ENCODE measurements around the gene DAB1.

DAB1 gene

DNA sequence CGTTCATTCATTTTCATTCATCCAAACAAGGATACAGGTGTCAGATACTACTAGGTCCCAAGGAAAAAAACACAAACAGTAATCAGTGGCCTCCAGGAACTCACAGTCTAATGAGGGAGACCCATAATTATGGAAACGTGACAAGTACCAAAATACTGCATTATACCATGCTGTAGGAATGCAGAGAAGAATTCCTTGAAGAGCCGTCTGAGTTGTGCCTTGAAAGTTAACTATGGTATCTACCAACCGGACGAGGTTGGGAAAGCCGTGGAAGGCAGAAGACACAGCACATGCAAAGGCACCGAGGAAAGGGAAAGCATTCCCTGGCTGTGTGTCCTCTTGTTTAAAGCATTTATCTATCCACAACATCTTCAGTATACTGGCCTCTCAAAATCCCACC, 206.0 kb downstream of the DAB1 start:
- TF ChIP-seq, protein P1, sequence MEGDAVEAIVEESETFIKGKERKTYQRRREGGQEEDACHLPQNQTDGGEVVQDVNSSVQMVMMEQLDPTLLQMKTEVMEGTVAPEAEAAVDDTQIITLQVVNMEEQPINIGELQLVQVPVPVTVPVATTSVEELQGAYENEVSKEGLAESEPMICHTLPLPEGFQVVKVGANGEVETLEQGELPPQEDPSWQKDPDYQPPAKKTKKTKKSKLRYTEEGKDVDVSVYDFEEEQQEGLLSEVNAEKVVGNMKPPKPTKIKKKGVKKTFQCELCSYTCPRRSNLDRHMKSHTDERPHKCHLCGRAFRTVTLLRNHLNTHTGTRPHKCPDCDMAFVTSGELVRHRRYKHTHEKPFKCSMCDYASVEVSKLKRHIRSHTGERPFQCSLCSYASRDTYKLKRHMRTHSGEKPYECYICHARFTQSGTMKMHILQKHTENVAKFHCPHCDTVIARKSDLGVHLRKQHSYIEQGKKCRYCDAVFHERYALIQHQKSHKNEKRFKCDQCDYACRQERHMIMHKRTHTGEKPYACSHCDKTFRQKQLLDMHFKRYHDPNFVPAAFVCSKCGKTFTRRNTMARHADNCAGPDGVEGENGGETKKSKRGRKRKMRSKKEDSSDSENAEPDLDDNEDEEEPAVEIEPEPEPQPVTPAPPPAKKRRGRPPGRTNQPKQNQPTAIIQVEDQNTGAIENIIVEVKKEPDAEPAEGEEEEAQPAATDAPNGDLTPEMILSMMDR (IDR thresholded peaks at IDR 0.05; ENCODE audit: low read depth, low read length) = no peak
- DNase-seq (ENCODE audit: extremely low read depth, low read depth) = no peak

DNA sequence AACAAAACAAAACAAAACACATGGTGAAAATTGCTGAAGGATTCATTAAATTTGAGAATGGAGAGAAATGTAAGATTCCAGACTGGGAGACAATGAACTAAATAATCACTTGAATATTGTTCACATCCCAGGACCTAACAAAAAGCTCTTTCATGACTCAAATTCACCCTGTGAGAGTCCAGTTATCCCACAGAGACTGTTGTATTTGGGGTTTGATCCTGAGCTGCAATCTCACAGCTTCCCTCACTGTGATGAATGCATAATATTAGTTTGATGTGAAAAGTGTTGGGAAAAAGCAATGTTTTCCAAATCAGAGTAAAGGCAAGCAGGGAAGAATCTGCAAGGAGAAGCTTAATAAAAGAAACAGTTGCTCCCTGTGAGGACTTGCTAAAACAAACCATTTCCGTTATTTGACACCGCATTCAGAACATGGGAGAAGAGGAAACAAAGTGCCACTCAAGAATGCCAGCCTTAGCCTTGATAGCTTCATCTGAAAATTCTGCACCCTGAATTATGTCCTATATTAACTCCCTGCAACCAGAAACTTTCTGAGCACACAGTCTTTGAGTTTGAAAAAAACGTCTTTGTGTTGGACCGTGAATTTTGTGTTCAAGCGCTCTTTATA, 208.8 kb downstream of the DAB1 start:
- DNase-seq (ENCODE audit: extremely low read depth, low read depth) = no peak
- TF ChIP-seq, protein P1 (IDR thresholded peaks at IDR 0.05; ENCODE audit: low read depth, low read length) = no peak

DNA sequence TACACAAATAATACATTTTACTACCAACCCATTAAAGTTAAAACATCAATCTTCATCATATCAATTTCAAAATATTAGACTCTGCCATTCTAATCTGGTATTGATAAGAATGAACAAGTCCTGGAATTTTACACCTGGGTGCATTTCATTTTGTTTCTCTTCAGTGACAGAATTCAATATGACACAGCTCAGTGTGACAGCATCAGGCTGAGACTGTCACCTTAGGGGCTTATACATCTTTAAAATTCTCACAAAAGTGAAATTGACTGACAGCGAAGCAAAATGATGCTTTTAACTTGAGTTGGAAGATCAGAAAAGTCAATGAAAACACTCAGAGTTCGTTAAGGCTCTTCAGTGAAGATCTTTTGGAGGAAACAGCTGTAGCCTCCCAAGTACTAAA, 213.0 kb downstream of the DAB1 start:
- DNase-seq (ENCODE audit: extremely low read depth, low read depth) = no peak
- TF ChIP-seq, protein P1 (IDR thresholded peaks at IDR 0.05; ENCODE audit: low read depth, low read length) = no peak

DNA sequence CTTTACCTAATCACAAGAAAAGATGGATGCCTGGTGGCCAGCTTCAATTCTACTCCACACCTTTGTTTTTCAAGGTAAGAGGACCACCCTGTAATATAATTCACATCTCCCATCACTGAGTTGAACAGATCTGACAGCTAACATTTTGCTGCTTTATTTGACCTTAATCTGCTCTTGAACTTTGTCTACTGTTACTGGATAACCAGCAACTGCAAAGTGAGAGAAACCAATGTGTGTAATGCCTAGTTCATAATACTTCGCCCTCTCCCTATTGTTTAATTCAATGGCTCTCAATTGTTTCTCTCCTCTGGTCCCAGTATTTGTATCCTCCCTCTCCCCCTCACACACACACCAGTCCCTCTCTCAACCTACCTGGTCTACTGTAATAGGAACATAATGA, 214.4 kb downstream of the DAB1 start:
- TF ChIP-seq, protein P1 (IDR thresholded peaks at IDR 0.05; ENCODE audit: low read depth, low read length) = no peak
- DNase-seq (ENCODE audit: extremely low read depth, low read depth) = no peak

DNA sequence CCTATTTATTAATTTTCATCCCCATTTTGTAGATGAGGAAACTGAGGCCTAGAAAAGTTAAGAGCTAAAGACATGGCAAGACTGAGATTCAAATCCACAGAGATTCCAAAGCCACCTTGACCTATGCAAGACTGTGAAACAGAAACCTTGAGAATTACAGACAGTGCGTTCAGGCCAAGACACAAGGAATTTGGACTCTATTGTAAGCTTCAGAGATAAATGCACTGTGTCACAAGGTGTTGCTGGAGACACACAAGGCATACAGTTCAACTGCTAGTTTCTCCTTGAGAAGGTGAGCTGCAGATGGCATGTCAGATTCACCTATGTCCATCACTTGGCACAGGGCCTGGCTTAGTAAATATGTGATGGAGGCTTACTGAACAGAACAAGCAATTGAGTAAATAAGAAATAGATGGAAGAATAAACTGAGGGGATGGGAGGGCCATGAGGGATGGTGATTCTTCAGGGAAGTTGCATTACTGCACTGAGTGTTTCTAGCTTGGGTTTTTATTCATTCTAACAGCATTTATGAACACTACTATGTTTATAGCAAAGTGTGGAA, 215.0 kb downstream of the DAB1 start:
- DNase-seq (ENCODE audit: extremely low read depth, low read depth) = no peak
- TF ChIP-seq, protein P1 (IDR thresholded peaks at IDR 0.05; ENCODE audit: low read depth, low read length) = no peak

DNA sequence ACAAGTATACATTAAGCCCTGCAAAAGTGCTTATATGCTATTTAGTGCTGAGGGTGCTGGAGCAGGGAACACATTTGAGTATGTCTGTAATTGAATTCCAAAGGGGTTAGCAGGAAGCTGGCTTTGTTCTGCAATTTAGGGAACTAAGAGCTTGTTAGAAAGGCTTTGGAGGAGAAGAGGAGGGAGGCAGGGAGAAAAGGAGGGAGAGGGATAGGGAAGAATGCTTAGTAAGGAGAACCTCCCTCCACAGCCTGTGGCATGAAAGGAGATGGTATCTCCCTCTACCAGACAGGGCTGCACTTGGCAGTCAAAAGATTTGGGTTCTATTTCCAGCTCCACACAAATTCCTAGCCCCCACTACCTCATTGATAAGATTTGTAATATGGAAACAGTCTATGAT, 217.8 kb downstream of the DAB1 start:
- DNase-seq (ENCODE audit: extremely low read depth, low read depth) = no peak
- TF ChIP-seq, protein P1 (IDR thresholded peaks at IDR 0.05; ENCODE audit: low read depth, low read length) = no peak

DNA sequence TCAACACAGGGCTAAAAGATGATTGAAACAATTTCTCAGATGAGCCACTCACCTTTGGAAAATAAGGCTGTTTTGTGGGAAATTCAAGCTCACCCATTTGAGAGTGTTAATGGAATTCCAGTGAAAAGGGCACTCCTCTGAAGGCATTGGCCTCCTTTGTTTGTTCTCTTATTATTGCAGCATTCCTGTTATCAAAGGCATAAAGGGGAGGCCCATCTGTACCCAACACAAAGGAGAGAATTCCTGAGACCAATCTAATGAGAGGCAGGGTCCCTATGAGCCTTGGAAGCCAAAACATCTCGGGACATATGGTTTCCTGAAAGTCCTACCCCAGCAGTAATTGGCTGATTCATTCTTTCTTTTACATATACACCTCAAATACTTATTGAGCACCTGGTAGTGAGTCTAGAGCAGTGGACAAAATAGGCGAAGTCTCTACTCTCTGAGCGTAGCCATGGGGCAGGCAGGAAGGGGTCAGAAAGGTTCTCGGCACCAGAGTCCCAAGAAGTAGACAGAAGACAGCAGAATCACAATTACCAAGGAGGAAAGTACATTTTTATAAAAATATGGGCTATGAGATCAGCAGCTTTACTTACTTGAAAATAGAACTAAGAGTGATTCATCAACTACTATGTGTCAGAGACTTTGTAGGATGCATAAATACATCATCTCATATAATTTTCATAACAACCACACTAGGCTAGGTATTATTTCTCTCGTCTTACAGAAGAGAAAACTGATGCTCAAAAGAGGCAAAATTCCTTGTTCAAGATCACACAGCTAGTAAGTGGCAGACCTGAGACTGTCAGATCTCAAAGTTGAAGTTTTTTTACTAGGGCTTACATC, 218.7 kb downstream of the DAB1 start:
- DNase-seq (ENCODE audit: extremely low read depth, low read depth) = no peak
- TF ChIP-seq, protein P1 (IDR thresholded peaks at IDR 0.05; ENCODE audit: low read depth, low read length) = no peak
